GM19463 (cell line): Measurements from ENCODE around the gene SLC7A7.
"Not testable (repeated sequence)": the region's sequence is repeated elsewhere in the genome, so short reads cannot be mapped to it uniquely, and the experiment has no call there.

ENCODE experiments used
- ATAC-seq: cut with Tn5 transposase; IDR thresholded peaks from one replicate; pipeline ENCODE4 v1.9.1; 2021; ENCODE audit warnings: mild to moderate bottlenecking, moderate library complexity; ENCODE audit not compliant: unreplicated experiment

The SLC7A7 gene

GRCh38 chr14:22822016-22822570 lies 6.9 kb upstream of the SLC7A7 start:
- no peak for ATAC-seq

GRCh38 chr14:22821193-22822015 lies 6.2 kb upstream of the SLC7A7 start:
- ATAC-seq, result no peak

GRCh38 chr14:22820731-22821130 lies 5.5 kb upstream of the SLC7A7 start:
- no peak for ATAC-seq

DNA sequence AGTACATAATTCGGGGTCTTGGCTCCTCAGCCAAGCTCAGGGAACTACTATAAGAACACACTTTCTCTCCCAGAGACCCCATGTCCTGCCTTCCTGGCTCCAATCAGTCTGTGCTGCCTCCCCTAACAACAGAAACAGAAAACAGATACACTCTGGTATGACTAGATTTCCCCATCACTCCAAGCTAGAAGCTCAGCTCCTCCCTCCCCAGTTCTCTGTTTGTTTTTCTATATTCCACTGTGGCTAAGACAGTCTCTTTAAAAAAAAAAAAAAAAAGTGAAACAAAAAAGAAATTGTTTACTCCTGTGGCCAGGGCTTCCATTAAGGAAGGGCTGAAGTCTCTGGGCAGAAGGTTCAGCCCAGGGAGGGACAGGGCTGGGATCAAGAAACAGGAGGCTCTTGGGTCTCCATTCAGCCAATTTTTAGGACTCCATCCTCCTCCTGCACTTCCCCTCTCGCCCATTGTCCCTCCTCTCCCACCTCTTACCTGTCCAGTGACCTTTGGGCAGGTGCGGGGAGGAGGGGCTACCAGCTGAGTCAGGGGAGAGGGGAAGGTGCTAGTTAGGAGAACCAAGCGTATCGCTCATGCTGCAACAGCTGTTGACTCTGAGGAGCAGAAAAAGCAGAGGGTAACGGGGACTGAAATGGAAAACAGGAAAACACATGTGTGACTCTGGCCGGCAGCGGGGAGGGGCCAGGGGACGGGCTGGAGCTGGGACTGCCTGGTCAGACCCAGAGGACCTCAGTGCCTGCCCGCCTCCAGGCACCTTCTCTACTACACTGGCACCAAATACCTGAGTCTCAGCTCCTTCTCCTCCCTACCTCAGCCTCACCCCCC lies 4.1 kb upstream of the SLC7A7 start:
- no peak for ATAC-seq

DNA sequence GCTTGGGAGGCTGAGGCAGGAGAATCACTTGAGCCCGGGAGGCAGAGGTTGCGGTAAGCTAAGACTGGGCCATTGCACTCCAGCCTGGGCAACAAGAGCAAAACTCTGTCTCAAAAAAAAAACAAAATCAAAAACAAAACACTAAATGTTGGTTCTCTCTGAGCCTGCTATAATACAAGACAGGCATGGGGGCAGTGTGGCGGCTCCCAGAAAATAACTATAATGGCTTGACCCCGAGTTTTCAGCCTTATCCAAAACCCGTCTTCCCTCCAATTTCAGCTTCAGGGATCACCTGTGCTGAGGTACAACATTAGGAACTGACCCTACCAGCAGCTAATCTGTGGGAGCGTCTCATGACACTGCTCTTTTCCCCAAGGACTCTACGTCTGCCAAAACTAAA lies 862 bp downstream of the SLC7A7 start:
- no peak for ATAC-seq

- no peak for ATAC-seq
Measured at GRCh38 chr14:22813145-22813544, 2.1 kb downstream of the SLC7A7 start.

- no peak for ATAC-seq
Measured at GRCh38 chr14:22812744-22813143, 2.5 kb downstream of the SLC7A7 start.

DNA sequence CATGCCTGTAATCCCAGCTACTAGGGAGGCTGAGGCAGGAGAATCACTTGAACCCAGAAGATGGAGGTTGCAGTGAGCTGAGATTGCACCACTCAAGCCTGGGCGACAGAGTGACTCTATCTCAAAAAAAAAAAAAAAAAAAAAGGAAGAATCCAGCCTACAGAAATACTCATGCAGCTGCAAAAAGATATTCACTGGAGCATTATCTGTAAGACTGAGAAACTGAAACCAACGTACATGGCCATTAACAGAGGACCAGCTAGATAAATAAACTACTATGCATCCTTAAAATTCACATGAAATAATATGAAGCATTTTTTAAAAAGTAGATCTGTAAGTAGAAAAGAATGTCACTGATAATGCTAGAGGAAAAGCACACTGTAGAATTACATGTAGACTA lies 3.5 kb downstream of the SLC7A7 start:
- ATAC-seq, result no peak

GRCh38 chr14:22808388-22809209 lies 6.6 kb downstream of the SLC7A7 start:
- no peak for ATAC-seq

GRCh38 chr14:22807432-22808087 lies 7.7 kb downstream of the SLC7A7 start:
- no peak for ATAC-seq

DNA sequence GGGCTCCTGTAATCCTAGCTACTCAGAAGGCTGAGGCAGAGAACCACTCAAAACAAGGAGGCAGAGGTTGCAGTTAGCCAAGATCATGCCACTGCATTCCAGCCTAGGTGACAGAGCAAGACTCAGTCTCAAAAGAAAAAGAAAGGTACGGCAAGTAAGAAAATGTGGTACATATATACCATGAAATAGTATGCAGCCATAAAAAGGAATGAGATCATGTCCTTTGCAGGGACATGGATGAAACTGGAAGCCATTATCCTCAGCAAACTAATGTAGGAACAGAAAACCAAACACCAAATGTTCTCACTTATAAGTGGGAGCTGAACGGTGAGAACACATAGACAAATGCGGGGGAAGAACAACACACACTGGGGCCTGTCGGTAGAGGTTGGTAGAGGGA lies 10.0 kb downstream of the SLC7A7 start:
- ATAC-seq, result not testable (repeated sequence)

GRCh38 chr14:22803687-22803974 lies 11.6 kb downstream of the SLC7A7 start:
- ATAC-seq, result no peak

DNA sequence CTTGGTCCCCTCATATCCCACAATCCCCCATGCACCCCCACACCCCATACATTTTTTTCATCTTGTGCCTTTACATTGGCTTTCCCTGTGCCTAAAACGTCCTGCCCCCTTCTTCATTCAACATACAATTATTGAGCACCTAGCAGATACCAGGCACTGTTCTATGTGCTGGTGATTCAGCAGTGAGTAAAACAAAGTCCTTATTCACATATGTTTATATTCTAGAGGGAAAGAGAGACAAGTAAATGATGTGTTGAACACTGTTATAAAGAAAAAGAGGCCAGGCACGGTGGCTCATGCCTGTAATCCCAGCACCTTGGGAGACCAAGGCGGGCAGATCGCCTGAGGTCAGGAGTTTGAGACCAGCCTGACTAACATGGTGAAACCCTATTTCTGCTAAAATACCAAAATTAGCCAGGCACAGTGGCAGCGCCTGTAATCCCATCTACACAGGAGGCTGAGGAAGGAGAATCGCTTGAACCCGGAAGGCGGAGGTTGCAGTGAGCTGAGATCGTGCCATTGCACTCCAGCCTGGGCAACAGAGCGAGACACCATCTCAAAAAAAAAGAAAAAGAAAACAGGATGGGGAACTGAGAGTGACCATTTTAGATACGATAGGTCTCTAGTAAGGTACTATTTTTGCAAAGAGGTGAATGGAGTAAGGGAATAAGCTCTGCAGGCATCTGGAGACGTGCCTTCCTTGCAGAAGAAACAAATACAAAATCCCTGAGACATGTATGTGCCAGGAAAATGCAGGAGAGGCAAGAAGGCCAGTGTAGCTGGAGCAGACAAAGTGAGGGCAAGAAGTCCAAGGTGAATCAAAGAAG lies 12.2 kb downstream of the SLC7A7 start:
- ATAC-seq, result no peak

DNA sequence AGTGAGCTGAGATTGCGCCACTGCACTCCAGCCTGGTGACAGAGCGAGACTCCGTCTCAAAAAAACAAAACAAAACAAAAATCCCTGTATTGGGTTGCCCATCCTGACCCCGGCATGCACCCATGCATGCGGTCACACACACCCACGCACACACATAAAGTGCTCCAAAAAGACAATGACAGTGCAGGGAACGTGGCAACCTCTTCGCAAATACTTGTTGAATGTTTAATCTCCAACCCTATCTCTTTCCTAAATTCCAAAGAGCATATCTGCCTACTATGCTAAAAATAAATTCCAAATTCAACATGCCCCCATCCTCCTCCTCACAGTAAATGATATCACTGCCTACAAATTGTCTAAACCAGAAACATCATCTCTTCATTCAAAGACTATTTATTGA lies 13.5 kb downstream of the SLC7A7 start:
- ATAC-seq, result no peak

GRCh38 chr14:22800346-22800745 lies 14.9 kb downstream of the SLC7A7 start:
- ATAC-seq, result no peak

DNA sequence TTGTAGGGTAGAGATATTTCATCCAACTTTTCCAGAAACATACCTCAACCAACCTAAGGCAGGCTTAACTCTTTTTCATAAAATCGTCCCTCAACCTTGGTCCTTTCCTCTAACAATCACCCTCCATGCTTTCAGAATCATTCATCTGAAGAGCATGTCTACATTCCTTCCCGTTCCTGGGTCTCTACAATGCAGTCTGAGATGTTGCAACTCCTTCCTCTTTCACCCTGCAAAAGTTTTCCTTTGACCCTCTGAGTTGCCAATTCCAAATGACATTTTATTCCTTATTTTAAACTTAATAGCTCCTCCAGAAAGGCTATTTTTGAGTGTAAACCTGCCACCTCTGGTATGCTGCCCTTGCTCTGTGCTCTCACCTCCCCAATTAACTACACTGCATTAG lies 16.7 kb downstream of the SLC7A7 start:
- no peak for ATAC-seq

DNA sequence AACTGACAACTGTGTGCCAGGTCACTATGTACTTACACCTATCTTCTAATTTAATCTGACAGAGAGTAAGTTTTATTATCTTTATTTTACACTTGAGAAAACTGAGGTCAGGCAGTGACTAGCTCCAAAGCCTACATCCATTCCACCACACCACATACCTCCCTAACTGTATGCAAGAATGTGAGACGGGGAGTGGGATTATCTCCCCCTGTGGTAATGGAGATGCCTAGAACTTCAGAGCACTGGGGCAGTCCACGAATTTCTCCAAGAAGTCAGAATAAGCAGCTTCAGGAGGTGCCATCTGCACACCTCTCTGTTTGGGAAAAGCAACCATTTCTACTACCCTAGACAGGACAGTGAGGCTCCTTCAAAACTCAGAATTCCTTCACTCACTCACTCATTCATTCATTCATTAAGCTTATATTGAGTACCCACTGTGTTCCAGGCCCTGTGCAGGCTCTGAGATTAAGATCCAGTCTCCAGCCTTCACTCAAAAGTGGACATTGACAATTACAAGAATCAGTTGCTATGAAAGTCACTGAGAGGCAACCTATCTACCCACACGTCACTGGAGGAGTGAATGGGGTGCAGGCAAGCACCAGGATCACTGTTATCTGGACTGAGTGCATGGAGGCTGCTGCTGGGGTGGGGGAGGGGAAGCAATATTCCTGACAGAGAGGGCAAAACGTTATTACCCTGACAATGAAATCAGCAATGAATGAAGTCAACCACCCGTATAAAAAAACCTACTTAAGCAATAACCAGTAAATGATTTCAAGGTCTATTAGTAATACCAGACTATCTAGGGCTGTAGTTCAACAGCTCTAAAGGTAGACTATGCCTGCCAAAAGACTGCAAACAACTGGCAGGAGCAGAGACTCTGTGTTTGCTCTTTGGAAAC lies 18.0 kb downstream of the SLC7A7 start:
- ATAC-seq, result no peak

- peak; percentile 63 for ATAC-seq
Measured at GRCh38 chr14:22796087-22796707, 19.0 kb downstream of the SLC7A7 start.
